Ramos (cell line): ENCODE data around the gene GALNS.
"Not testable (repeated sequence)": the region's sequence is repeated elsewhere in the genome, so short reads cannot be mapped to it uniquely, and the experiment has no call there.

Source experiments
- in situ Hi-C: fragments of 300-500 bp; cut with MboI; formaldehyde crosslinking; loops from one replicate; pipeline ENCODE4 v1.14.3; 2022; ENCODE audit warnings: low sequenced_read_pairs; ENCODE audit not compliant: unreplicated experiment

The GALNS gene

GRCh38 chr16:88840600-88841215, 16.0 kb downstream of the GALNS start:
- in situ Hi-C loops = no loop called here

- in situ Hi-C loops = no loop called here
These were observed 16.8 kb downstream of the GALNS start for GRCh38 chr16:88839745-88840599.

- in situ Hi-C loops = no loop called here
These were observed 17.7 kb downstream of the GALNS start for GRCh38 chr16:88839026-88839529.

- in situ Hi-C loops = no loop called here
These were observed 18.2 kb downstream of the GALNS start for GRCh38 chr16:88838566-88838965.

GRCh38 chr16:88837806-88838205, 18.9 kb downstream of the GALNS start:
- in situ Hi-C loops = no loop called here

GRCh38 chr16:88836791-88837190, 20.0 kb downstream of the GALNS start:
- in situ Hi-C loops = no loop called here

GRCh38 chr16:88835818-88836217, 20.9 kb downstream of the GALNS start:
- in situ Hi-C loops = no loop called here

- in situ Hi-C loops = no loop called here
These were observed 21.4 kb downstream of the GALNS start for GRCh38 chr16:88835383-88835782.

- in situ Hi-C loops = no loop called here
These were observed 22.1 kb downstream of the GALNS start for GRCh38 chr16:88834670-88835069.

- in situ Hi-C loops = no loop called here
These were observed 23.7 kb downstream of the GALNS start for GRCh38 chr16:88833086-88833485.

GRCh38 chr16:88831838-88832237, 24.9 kb downstream of the GALNS start:
- in situ Hi-C loops = no loop called here

GRCh38 chr16:88830783-88831182, 26.0 kb downstream of the GALNS start:
- in situ Hi-C loops = no loop called here

- in situ Hi-C loops = no loop called here
These were observed 26.5 kb downstream of the GALNS start for GRCh38 chr16:88830258-88830657.

GRCh38 chr16:88828711-88829110, 28.0 kb downstream of the GALNS start:
- in situ Hi-C loops = no loop called here

- in situ Hi-C loops = no loop called here
These were observed 29.0 kb downstream of the GALNS start for GRCh38 chr16:88827727-88828126.

GRCh38 chr16:88826070-88826840, 30.5 kb downstream of the GALNS start:
- in situ Hi-C loops = no loop called here

GRCh38 chr16:88825146-88825545, 31.6 kb downstream of the GALNS start:
- in situ Hi-C loops = no loop called here

- in situ Hi-C loops = no loop called here
These were observed 32.3 kb downstream of the GALNS start for GRCh38 chr16:88824256-88825077.

GRCh38 chr16:88823646-88824045, 33.1 kb downstream of the GALNS start:
- in situ Hi-C loops = not testable (repeated sequence)
